Gastrocnemius medialis (tissue), 4 donors: ENCODE results near the gene CLCN2.

Experiments
- POLR2A ChIP-seq, 2 donors: fragments of 450-650 bp; IDR thresholded peaks; one replicate each; pipeline ENCODE4 v1.6.1; 2017; ENCODE audit warnings: antibody characterized with exemption in 2 of 2, mild to moderate bottlenecking in 2 of 2, moderate library complexity in 2 of 2
- TF ChIP-seq, protein P1 (sequence below), 5 experiments: fragments of 450-650 bp in 3 of 5; fragments of 200-600 bp in 2 of 5; sonication (generic) in 2 of 5; IDR thresholded peaks in 4 of 5; conservative IDR thresholded peaks in 1 of 5; 1 replicate in 4 of 5; 2 replicates in 1 of 5; pipeline ENCODE4 v1.5.1; 2016 to 2019; ENCODE audit warnings: antibody characterized with exemption in 5 of 5, mild to moderate bottlenecking in 3 of 5, moderate library complexity in 3 of 5

DNA sequence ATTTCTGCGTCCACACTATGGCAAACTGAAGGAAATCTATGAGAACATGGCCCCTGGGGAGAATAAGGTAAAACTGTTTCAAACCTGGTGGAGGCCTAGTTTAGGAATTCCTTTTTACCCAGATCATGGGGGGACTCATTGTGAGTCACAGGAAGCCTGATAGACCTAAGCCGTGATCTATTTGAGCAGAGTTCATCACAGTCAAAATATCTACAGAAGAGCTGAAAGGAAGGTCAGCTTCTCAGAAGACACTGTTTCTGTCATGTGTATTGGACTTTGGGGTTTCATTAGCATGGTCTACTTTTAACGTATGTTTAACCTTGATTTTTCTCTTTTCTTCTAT is 61.1 kb downstream of the CLCN2 start:
- TF ChIP-seq, protein P1, sequence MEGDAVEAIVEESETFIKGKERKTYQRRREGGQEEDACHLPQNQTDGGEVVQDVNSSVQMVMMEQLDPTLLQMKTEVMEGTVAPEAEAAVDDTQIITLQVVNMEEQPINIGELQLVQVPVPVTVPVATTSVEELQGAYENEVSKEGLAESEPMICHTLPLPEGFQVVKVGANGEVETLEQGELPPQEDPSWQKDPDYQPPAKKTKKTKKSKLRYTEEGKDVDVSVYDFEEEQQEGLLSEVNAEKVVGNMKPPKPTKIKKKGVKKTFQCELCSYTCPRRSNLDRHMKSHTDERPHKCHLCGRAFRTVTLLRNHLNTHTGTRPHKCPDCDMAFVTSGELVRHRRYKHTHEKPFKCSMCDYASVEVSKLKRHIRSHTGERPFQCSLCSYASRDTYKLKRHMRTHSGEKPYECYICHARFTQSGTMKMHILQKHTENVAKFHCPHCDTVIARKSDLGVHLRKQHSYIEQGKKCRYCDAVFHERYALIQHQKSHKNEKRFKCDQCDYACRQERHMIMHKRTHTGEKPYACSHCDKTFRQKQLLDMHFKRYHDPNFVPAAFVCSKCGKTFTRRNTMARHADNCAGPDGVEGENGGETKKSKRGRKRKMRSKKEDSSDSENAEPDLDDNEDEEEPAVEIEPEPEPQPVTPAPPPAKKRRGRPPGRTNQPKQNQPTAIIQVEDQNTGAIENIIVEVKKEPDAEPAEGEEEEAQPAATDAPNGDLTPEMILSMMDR (IDR thresholded peaks at IDR 0.05 in 4 of 5, conservative IDR thresholded peaks at IDR 0.05 in 1 of 5), result no peak
- TF ChIP-seq POLR2A (IDR thresholded peaks at IDR 0.05), result no peak
